ENCODE measurements around the gene HOXD10. TPM values are rescaled to one million over a fixed set of nuclear protein-coding genes. Genes with fewer than 3 reads are reported as not detected.

The HOXD10 gene
- total and polyA plus RNA-seq, 2 donors, result 4.1 to 14.1 TPM

DNA sequence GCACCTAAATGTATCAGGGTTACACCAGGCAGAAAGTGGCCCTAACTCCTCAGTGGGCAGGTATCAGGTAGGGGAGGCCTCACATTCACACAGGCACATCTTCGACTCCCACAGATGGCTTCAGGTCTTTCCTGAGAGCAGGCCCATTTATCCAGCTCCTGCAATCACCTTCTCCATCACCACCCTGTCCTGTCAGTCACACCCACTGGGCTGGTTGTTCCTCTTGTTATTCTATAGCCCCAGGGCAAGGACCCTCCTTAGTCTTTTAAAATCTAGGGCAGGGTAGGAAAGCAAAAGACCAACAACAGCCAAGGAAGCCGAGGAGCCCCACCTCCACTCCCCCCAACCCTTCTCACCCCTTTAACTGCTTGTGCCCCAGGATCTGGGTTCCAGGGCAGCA lies 25.7 kb downstream of the HOXD10 start:
- WGBS, result 86% methylated on average over 2 of the region's 2 CpGs
- Histone ChIP-seq H3K27ac (ENCODE audit: low read depth) (no peak overlapping the region), H3K36me3 (ENCODE audit: insufficient read depth) (no peaks in the 10 kb centered on the region), H3K4me1 (ENCODE audit: insufficient read depth) (no peaks in the 10 kb centered on the region), H3K4me3 (ENCODE audit: low read depth, low read length) (no peak overlapping the region)
- no peak for DNase-seq (ENCODE audit: extremely low spot score)

DNA sequence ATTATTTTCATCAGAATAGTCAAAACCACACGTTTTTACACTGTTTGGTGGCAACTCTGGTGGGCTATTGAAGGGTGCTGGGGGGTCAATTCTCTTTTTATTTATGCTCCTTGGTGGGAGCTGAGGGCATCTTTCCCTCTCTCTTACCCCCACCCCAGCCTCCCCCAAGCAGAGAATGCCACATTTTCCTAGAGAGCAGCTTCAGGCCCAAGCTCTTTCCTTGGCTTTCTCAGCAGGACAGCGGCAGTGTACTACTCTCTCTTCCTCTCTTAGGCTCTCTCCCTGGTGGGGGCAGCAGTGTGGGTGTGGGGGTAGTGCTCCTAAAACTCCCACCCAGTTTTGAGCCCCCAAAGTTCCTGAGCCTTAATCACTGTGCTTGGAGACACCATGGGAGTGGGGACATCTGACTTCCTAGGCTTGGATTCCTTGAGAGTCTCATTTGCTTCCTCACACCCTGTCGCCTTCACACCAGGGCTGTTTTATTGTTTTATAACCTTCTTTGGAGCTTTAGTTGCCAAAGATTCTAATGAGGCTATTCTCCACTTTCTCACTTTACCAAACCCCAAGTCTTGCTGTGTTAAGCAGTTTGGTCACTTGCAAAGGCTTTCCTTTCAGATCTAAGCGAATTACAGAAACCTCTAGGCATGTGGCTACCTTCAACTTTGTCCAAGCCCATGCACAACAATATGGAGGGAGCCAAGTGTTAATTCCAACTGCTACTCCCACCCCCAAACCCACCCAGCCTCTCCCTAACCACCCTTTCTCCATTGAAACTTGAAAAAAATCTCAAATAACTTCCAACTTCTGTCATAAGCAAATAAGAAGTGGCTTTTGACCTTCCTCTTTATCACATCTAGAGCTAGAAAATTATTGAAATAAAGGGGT lies 28.7 kb downstream of the HOXD10 start:
- WGBS, result 70% methylated on average over 4 of the region's 4 CpGs
- Histone ChIP-seq H3K4me1 (ENCODE audit: insufficient read depth) (no peaks in the 10 kb centered on the region), H3K27ac (ENCODE audit: low read depth) (no peak overlapping the region), H3K4me3 (ENCODE audit: low read depth, low read length) (no peak overlapping the region), H3K36me3 (ENCODE audit: insufficient read depth) (no peaks in the 10 kb centered on the region)
- DNase-seq (ENCODE audit: extremely low spot score), result no peak

DNA sequence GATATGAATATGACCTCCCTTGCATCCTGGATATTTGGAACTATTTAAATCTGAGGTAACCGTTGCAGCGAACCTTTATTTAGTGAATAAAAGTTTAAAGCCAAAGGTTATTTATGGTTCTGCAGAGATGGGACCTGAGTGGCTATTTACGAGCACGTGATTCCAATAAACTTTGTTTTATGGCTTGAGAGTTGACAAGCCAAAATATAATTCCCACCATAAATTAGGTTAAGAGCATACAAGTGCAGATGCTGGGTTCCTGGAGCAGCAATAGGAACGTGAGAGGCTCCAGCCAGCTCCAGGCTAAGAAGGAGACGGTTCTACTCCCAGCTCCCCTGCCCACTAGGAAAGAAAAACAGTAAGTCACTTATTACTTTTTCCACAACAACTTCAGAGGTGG lies 29.5 kb downstream of the HOXD10 start:
- Histone ChIP-seq H3K4me1 (ENCODE audit: insufficient read depth) (no peaks in the 10 kb centered on the region), H3K27ac (ENCODE audit: low read depth) (no peak overlapping the region), H3K4me3 (ENCODE audit: low read depth, low read length) (no peak overlapping the region), H3K36me3 (ENCODE audit: insufficient read depth) (no peaks in the 10 kb centered on the region)
- WGBS, result 28% methylated on average over 6 of the region's 6 CpGs
- no peak for DNase-seq (ENCODE audit: extremely low spot score)

DNA sequence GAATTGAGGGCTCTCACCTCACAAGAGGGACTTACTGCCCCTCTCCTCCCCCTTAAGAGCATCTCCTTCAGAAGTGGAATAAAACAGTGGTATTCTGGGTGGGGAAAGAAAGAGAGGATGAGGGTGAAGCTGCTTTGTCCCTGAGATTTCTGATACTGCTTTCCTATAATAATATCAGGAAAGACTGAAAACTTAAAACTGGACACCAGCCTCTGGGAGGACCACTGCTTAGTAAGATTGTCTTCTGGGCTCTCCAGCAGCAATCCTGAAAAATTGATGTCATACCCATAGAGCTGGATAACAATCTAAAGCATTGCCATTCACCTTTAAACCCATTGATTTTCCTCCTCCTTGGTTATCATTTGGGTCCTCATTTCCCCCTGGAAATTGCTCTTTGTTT lies 30.1 kb downstream of the HOXD10 start:
- H3K27ac ChIP-seq (ENCODE audit: low read depth), result no peak overlapping the region

DNA sequence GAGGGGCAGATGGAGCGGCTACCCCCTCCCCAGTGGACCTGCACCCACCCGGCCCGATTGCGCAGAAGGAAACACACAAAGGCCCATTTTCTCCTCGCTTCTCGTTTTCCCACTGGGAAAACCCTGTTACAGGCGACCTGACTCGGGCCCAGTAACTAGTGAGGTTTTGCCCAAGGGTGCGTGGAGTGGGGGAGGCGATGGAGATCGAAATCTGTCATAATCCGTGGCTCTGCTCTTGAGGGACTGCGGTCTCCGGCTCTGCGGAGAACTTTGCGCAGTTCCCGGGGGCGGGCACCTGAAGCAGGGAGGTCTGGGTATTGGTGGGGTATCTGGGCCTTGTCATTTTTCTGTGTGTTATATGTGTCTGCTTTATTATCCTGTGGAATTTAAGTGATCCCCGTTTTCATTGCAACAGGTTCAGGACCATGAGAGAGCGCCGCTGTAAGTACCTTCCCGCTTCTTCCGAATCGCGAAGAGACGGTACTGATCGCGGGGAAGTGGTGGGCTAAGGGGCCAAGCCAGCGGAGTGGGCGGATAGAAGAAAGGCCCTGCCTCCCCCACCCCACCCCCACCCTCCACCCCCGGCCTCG lies 30.7 kb downstream of the HOXD10 start:
- H3K27ac ChIP-seq (ENCODE audit: low read depth), result no peak overlapping the region
- H3K4me1 ChIP-seq (ENCODE audit: insufficient read depth), result no peaks in the 10 kb centered on the region
- 43% methylated on average over 32 of the region's 32 CpGs for WGBS
- DNase-seq (ENCODE audit: extremely low spot score), result no peak
- H3K36me3 ChIP-seq (ENCODE audit: insufficient read depth), result no peaks in the 10 kb centered on the region
- no peak overlapping the region for H3K4me3 ChIP-seq (ENCODE audit: low read depth, low read length)

More for the DNA sequence above, 30.1 kb downstream of the HOXD10 start:
- H3K4me3 ChIP-seq (ENCODE audit: low read depth, low read length), result no peak overlapping the region
- no peaks in the 10 kb centered on the region for H3K36me3 ChIP-seq (ENCODE audit: insufficient read depth)
- H3K4me1 ChIP-seq (ENCODE audit: insufficient read depth), result no peaks in the 10 kb centered on the region
- DNase-seq (ENCODE audit: extremely low spot score), result no peak

DNA sequence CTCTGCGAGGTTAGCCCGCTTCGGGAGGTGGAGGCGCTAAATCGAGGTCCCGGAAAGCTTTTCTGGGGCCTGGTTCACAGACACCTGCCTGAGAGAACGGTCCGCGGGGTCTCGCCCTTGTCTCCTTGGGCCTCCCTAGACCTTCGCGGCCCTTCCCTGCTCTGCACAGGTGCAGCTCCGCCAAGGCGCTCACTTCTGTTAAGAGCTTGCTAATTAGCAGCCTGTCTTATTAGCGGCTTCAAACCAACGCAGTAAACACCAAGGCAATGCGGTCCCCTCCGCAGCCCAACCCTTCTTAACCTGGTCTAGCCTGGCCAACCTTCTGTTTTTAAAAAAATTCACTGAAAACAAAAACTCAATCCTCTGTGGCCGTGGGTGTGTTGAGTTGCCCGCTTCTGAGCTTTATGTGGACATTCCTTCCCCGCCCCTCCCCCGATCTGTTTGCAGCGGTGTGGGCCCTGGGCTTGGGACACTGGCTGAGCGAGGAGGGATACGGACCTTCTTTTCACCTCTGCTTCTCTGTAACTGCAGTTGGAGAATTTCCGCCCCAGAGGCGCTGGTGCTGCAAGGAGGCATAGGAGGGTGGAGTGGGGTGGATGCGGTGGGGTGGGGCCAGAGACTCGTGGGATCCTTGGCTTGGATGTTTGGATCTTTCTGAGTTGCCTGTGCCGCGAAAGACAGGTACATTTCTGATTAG lies 31.4 kb downstream of the HOXD10 start:
- Histone ChIP-seq H3K27ac (ENCODE audit: low read depth) (no peak overlapping the region), H3K36me3 (ENCODE audit: insufficient read depth) (no peaks in the 10 kb centered on the region), H3K4me1 (ENCODE audit: insufficient read depth) (no peaks in the 10 kb centered on the region), H3K4me3 (ENCODE audit: low read depth, low read length) (no peak overlapping the region)
- WGBS, result 37% methylated on average over 31 of the region's 31 CpGs
- DNase-seq (ENCODE audit: extremely low spot score), result no peak

DNA sequence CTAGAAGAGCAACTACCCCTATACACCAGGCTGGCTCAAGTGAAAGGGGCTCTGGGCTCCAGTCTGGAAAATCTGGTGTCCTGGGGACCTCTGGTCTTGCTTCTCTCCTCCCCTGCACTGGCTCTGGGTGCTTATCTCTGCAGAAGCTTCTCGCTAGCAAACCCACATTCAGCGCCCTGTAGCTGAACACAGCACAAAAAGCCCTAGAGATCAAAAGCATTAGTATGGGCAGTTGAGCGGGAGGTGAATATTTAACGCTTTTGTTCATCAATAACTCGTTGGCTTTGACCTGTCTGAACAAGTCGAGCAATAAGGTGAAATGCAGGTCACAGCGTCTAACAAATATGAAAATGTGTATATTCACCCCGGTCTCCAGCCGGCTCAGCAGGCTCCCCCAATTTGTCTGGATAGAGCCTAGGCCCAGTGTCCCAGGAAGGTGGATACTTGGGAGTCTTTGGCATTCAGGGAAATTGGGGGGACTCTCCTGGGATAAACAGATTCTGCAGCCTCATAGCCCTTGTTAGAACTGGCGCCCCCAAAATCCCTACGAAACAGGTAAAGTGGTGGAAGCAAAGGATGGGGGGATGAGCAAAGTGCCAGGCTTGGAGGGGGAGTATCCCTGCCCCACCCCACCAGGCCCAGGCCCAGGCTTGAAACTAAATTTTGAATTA lies 32.3 kb downstream of the HOXD10 start:
- WGBS, result 60% methylated on average over 11 of the region's 11 CpGs
- no peak for DNase-seq (ENCODE audit: extremely low spot score)
- H3K36me3 ChIP-seq (ENCODE audit: insufficient read depth), result no peaks in the 10 kb centered on the region
- H3K4me3 ChIP-seq (ENCODE audit: low read depth, low read length), result no peak overlapping the region
- no peaks in the 10 kb centered on the region for H3K4me1 ChIP-seq (ENCODE audit: insufficient read depth)
- no peak overlapping the region for H3K27ac ChIP-seq (ENCODE audit: low read depth)

DNA sequence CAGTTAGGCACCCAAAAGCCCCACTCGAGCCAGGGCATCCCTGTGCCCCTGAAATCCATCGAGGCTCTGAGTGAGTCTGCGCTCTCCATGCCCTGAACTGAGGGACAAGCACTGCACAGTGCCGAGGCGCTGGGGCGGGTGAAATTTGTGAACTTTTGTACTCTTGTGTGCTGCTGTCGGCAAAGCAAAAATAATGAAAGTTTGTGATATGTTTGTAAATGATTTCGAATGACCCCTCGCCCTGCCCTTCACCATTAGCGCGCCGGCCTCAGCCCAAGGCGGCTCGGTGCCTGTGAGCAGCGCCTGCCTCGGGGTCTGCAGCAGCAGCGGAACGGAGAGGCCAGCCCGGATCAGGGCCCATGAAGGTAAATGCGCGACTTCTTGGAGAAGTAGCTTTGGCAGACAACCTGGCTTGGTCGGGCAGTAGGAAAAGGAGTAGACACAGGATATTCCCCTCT lies 32.9 kb downstream of the HOXD10 start:
- DNase-seq (ENCODE audit: extremely low spot score), result no peak
- Histone ChIP-seq H3K27ac (ENCODE audit: low read depth) (no peak overlapping the region), H3K4me1 (ENCODE audit: insufficient read depth) (no peaks in the 10 kb centered on the region), H3K36me3 (ENCODE audit: insufficient read depth) (no peaks in the 10 kb centered on the region), H3K4me3 (ENCODE audit: low read depth, low read length) (no peak overlapping the region)
- WGBS, result 48% methylated on average over 22 of the region's 22 CpGs

DNA sequence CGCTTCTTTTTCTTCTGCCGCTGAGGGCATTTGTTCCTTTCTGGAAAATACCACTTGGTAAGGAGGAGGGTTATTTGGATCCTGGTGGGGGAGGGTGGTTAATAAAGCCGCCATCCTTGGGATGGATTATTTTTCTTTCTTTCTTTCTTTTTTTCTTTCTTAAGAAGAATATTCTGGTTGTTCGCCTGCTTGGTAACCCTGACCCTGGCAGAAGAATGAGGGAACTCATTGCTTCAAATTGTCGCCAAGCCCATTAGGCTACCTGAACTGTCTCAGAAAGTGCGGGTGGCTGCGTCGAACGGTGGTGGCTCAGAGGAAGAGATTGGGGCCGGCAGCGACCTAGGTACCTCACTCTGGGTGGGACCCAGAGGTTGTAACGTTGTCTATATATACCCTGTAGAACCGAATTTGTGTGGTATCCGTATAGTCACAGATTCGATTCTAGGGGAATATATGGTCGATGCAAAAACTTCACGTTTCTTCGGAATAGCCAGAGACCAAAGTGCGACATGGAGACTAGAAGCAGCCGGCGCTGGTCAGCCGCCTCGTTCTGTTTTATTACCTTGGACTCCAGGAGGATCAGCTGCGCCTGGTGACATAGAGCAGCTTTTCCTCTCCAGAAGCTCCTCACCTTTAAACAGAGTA lies 33.5 kb downstream of the HOXD10 start:
- DNase-seq (ENCODE audit: extremely low spot score), result no peak
- Histone ChIP-seq H3K27ac (ENCODE audit: low read depth) (no peak overlapping the region), H3K4me1 (ENCODE audit: insufficient read depth) (no peaks in the 10 kb centered on the region), H3K36me3 (ENCODE audit: insufficient read depth) (no peaks in the 10 kb centered on the region), H3K4me3 (ENCODE audit: low read depth, low read length) (no peak overlapping the region)
- 51% methylated on average over 24 of the region's 24 CpGs for WGBS

DNA sequence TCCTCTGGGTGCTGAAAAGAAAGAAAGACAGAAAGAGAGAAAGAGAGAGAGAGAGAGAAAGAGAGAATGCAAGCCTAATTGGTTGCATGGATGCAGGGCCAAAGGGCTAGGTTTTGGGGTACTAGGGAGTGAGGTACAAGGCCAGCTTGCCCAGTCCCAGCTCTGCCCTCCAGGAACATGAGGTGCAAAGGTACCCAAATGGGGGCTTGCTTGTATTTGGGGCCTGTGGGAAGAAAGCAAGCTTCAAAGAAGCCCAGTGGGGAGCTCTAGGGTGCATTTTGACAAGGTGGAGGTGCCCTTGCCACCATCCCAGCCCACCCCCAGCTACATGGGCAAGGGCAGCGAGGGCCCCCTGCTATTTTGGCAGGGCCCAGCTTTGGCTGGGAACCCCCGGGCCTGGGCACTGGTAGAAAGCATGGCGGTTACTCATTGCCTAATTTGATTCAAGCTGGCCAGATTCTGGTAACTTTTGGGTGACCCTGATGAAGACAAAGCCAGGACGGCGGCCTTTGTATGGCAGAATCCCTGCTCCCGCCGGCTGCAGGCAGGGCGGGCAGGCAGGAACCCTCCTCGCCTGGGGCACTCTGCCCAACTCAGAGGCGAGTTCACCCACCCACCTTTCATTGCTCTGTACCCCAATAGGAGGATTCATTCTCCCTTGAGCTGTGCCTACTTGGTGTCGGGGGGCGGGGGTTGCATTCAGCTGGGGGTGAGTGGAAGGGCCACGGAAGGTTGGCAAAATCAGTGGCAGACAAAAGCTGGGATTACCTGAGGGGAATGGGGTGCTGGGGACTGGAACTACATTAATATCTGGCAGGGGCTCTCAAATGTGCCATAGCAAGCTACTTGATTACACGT lies 34.2 kb downstream of the HOXD10 start:
- Histone ChIP-seq H3K4me3 (ENCODE audit: low read depth, low read length) (no peak overlapping the region), H3K4me1 (ENCODE audit: insufficient read depth) (no peaks in the 10 kb centered on the region), H3K27ac (ENCODE audit: low read depth) (no peak overlapping the region), H3K36me3 (ENCODE audit: insufficient read depth) (no peaks in the 10 kb centered on the region)
- 65% methylated on average over 14 of the region's 14 CpGs for WGBS
- DNase-seq (ENCODE audit: extremely low spot score), result no peak

DNA sequence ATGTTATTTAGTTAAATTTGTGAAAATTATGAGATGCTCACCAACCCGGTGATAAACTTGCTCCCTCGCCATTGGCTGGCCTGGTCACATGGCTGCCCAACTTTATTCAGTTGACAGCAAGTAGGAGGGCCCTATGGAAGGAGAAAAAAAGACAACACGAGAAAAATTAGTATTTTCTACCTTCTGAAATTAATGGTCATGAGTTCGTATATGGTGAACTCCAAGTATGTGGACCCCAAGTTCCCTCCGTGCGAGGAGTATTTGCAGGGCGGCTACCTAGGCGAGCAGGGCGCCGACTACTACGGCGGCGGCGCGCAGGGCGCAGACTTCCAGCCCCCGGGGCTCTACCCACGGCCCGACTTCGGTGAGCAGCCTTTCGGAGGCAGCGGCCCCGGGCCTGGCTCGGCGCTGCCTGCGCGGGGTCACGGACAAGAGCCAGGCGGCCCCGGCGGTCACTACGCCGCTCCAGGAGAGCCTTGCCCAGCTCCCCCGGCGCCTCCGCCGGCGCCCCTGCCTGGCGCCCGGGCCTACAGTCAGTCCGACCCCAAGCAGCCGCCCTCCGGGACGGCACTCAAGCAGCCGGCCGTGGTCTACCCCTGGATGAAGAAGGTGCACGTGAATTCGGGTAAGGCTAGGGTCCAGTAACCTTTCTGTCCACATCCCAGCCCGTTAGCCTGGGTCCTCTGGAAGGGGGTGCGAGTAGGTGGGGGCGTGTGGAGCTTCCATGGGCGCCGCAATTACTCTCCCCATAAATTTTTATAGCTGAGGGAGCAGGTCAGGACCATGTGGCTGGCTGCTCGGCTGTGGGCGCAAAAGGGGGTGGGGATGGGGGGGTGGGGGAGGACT lies 35.1 kb downstream of the HOXD10 start, which contains the start of gene HOXD4:
Gene HOXD4, plus strand, starts transcription at position 109 of the 846 bp plus-strand sequence. Its CDS starts 84 bp downstream, at position 193.
- 24% methylated on average over 55 of the region's 55 CpGs for WGBS
- H3K4me3 ChIP-seq (ENCODE audit: low read depth, low read length), result no peak within 1 kb of the TSS
- DNase-seq (ENCODE audit: extremely low spot score), result no peak

More for the DNA sequence above, 35.1 kb downstream of the HOXD10 start, which contains the start of gene HOXD4:
- Histone ChIP-seq H3K36me3 (ENCODE audit: insufficient read depth) (no peaks in the 10 kb centered on the region), H3K4me1 (ENCODE audit: insufficient read depth) (no peaks in the 10 kb centered on the region), H3K27ac (ENCODE audit: low read depth) (no peak within 1 kb of the TSS)

Data from urinary bladder (tissue), 4 donors.